GM18505 (cell line): ENCODE data around the gene ZNF385B.

ENCODE experiments used
- ATAC-seq: cut with Tn5 transposase; IDR thresholded peaks from one replicate; pipeline ENCODE4 v1.9.1; 2021; ENCODE audit not compliant: unreplicated experiment
- POLR2A ChIP-seq: IDR thresholded peaks from 4 replicates; pipeline ENCODE4 v1.6.1; 2011; ENCODE audit warnings: borderline replicate concordance; ENCODE audit not compliant: insufficient read depth, insufficient read length; ENCODE audit errors: extremely low read depth

The ZNF385B gene

DNA sequence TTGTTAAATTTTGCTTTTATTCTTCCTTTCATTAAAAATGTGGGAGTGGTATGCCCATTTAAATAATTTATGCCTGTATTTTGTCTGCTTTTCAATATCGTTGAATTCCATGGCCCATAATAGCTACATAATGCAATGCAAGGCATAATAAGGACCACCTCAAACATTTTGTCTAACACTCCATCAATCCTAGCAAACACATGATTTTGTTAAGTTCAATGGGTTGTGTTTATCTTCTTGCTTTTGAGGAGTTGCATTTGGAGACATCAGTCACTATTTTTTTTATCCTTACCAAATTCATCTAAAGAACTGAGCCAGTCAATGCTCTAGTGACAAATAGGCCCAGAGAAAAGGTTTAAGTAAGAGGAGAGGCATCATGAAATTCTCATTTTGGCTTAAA, 145.5 kb downstream of the ZNF385B start:
- no peak for TF ChIP-seq POLR2A

DNA sequence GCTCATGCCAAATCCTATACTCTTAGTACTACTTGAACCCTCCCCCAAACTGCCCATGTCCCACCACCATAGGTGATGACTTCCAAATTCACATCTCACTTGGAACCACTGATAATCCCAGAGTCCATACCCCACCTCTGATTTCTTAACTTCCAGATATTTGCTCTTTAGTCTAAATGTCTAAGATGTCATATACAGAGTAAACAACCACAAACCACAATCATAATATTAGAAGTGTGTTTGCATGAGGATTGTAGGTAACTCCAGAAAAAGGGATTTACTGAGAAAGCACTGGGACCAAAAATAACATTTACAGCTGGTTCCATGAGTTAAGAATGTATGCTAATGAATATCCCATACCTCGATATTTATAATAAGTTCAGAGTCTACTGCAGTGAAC, 146.2 kb downstream of the ZNF385B start:
- TF ChIP-seq POLR2A: no peak
- ATAC-seq: no peak

More for the DNA sequence above, 145.5 kb downstream of the ZNF385B start:
- no peak for ATAC-seq

DNA sequence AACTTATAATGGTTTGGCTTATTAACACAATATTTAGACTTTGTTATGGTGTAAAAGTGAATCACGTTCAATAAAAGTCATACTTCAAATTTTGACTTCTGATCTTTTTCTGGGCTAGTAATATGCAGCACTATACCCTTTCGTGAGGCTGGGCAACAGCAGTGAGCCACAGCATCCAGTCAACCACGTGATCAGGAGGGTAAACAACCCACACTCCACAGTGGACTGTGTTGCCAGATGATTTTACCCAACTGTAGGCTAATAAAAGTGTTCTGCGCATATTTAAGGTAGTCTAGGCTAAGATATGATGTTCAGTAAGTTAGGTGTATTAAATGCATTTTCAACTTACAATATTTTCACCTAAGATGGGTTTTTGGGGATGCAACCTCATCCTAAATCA, 148.6 kb downstream of the ZNF385B start:
- no peak for ATAC-seq
- TF ChIP-seq POLR2A: no peak

DNA sequence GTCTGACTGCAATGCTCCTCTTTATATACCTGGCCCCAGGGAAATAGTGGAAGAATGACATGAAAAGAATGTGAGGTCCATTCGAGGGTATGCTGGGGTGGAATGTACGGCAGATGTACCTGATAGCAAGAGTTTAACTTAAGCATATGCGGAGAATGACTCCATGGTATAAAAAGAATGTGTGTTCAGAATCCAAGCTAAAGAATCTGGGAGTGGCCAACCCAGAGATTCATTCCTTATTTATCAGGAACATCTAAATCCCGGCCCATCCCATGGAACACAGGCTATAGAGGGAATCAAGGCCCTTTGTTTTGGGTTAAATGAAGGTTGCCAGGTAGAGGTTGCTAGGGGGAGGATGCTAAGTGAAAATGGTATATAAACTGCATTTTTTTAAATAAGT, 150.0 kb downstream of the ZNF385B start:
- no peak for TF ChIP-seq POLR2A
- ATAC-seq: no peak

DNA sequence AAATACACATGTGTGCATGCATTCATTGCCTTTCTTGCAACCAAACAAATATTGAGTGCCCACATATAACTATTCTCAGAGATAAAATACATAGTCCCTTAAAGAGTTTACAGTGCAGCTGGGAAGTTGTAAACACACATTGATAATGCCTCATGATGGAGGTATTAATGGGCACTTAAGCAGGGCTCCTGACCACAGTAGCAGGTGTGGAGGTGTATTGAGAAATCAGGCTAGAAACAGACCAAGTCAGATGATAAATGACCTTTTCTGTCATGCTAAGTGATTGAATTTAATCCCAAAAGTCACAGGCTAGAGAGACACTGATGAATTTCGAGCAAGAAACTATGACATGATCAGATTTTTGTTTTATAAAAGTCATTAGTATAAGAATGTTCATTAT, 157.7 kb downstream of the ZNF385B start:
- no peak for ATAC-seq
- no peak for TF ChIP-seq POLR2A

DNA sequence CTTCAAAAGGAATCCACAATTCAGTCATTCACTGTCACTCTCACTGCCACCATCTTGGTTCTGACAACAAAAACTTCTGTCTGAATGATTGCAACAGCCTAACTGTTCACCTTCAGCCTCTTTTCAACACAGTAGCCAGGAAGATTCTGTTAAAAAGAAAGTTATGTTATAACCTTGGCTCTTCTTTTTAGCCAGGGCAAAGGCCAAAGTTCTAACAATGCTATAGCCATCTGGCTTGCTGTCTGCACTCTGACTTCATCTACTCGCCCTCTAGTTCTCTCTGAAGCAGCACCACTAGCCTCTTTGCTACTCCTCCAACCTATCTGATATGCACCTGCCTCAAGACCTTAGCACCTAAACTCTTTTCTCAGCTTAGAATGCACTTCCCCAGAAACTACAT, 158.5 kb downstream of the ZNF385B start:
- TF ChIP-seq POLR2A: no peak
- ATAC-seq: no peak

DNA sequence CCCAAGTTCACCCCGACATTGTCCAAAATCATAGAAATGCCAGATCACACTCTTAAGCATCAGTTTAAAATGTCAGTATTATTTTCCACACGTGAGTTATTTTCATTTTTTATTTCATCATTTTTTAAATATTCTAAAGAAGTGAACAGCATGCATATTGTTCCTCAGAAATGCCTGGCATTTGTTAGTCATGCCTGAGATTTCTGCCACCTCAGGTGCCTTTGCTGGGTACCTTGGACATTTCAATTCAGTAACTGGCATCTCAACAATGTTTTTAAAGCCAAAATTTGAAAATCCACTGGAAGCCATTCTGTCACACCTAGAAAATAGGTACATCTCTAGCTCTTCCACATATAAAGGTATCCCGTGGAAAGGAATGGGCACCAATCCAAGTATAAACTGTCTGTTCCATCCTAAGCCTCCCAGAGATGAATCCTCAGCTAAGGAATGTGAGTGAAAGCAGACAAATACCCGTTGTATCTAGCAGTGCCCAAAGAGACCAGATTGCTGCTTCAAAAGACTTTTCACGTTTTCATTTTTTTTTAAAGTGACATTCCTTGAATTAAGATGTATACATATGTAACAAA, 159.8 kb downstream of the ZNF385B start:
- no peak for ATAC-seq
- no peak for TF ChIP-seq POLR2A

DNA sequence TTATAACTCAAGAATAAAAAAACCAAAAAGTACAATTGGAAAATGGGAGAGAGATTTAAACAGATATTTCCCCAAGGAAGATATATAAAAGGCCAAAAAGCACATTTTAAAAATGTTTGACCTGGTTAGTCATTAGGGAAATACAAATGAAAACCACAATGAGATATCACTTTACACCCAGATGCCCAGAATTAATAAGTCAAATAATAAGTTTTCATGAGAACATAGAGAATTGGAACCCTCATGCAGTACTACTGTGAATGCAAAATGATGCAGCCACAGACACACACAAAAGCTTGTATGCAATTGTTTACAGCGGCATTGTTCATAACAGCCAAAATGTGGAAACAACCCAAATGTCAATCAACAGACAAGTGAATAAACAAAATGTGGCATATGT, 165.9 kb downstream of the ZNF385B start:
- ATAC-seq: no peak
- TF ChIP-seq POLR2A: no peak

DNA sequence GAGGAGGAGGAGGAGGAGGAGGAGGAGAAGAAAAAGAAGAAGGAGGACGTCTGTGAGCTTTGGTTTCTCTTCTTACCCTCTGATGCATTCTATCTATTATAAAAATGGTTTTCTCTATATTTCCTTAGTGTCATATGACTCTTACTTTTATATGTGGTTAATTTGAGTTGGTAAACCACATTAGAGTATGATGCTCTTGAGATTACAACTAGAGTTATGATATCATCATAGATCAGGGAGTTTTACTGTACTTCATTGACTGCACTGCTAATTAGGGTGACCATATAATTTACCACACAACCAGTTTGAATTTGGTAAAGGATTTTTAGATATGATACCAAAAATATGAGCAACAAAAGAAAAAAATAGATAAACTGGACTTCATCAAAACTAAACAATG, 166.4 kb downstream of the ZNF385B start:
- ATAC-seq: no peak
- no peak for TF ChIP-seq POLR2A

DNA sequence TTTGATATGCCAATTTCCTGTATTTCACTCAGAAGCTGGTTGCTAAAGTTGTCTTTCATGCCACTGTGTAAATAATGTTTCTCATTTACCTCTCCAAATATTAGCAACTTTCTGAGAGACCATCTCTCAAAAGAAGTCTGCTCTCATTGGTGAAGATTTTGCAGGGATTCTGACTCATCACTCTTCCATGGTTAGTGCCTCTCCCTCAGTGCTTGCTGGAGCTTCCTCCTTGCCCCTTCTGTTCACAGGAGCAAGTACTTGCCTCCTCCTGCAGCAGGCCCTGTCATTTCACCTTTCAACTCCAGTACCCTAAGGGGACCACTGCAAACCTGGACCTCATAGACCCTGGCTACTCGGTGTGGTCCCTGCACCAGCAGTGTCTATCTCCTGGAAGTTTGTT, 168.8 kb downstream of the ZNF385B start:
- ATAC-seq: no peak
- no peak for TF ChIP-seq POLR2A

DNA sequence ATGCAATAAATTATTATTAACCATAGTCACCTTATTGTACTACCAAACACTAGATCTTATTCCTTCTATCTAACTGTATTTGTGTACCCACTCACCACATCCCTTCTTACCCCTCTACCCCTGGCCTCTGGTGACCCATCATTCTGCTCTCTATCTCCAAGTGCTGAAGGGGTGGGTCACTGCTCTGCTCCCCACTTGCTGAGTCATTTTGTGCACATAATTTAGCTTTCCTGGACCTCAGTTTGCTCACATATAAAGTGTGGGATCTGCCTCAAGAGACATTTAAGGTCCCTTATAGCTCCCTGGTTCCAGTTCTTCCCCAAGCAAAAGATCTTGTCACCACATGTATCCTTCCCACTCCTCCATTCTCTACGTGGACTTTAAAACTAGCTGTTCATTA, 169.4 kb downstream of the ZNF385B start:
- no peak for ATAC-seq
- TF ChIP-seq POLR2A: no peak

DNA sequence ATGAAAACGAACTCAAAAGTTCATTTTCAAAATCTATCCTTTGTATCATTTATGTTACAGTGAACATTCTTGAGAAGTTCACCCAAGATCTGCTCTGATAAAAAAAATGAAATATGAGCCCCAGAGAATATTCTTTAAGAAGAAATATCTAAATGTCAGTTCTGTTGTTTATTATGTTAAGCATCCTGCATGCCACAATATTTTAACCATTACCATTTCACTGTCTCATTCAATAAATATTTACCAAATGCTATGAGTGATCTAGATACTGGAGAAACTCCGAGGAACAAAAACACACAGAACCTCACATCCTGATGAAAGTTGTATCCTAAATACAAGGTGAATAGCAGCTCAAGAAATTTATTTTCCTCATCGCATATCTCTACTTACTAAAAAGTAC, 170.2 kb downstream of the ZNF385B start:
- no peak for TF ChIP-seq POLR2A
- no peak for ATAC-seq

DNA sequence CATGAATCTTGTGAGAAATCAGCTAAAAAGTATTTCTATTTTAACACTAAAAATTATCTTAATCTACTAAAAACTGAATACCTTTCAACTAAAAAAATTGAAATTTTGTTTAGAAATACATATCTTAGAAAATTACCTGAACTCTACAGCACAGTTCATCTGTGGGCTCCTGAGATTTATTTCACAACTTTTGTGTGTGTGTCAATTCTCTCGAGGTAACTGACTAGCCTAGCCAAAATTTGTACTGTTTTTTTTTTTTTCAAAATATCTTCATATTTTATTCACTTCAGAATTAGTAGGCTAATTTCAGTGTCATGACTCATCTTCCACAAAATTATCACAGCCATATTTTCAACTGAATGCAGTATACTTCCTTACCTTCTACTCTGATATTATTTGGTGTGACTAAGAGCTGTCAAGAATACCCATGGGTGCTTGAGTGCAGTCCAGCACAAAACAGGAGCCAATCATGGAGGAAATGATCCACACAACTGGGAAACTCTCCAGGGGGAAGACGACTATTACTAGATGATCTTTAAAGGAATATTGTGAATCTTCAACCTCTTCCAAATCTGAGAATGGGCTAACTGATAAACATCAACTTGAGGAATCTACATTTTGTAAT, 174.6 kb downstream of the ZNF385B start:
- no peak for TF ChIP-seq POLR2A
- ATAC-seq: no peak

DNA sequence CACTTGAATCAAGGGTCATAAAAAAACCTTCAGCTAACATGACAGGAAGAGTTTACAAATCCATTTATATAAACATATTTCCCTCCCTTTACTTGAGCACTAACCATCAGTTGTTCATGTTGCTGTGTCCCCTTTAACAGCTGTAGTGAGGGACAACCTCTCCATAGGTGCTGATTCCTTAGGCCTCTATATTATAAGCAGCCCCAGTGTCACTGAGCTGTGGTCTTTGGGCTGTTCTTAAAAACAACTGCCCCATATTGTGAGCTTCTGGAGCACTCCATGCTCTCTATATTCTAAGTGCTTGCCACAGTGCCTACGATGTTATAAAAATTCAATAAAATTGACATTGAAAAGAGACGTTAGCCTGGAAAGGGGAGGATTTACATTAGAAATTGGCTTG, 175.3 kb downstream of the ZNF385B start:
- TF ChIP-seq POLR2A: no peak
- no peak for ATAC-seq

DNA sequence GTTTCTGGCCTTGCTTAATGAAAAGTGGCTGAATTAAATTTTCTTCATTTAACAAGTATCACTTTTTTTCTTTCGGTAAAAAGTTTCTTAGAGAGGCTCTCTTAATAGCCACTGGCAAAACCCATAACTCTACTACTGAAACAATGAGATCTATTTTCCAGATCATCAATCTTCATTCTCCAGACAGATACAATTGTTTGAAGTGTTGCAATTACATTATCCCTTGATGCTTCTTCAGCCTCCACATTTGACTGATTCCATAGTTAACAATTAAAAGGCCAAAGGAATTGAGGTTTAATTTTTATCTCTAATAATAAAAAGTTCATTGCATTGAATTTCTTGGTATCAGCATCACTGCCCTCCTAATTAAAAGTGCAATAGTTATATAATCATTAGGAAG, 176.3 kb downstream of the ZNF385B start:
- no peak for TF ChIP-seq POLR2A
- ATAC-seq: no peak

DNA sequence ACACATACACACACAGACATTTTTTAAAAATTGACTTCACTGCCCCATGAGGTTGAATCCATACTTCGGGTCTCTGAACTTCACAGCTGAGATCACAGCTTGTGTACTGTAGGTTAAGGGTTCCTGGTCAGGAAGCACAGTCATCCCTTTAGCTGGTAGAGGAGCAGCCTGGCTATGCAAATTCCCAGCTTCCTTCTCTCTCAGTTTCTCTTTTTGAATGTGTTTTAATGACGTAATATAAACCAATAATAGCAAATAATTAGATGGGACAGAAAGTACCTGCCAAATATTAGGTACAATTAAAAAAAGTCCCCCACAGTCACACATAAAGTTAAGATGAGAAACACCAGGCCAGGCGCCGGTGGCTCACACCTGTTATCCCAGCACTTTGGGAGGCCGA, 178.7 kb downstream of the ZNF385B start:
- no peak for TF ChIP-seq POLR2A
- no peak for ATAC-seq
